Cardiac muscle cell (in vitro differentiated cells and primary cell): ENCODE measurements around the gene PTPN14. TPM values are rescaled to one million over a fixed set of nuclear protein-coding genes. Genes with fewer than 3 reads are reported as not detected.

Source experiments
- DNase-seq, 2 donors: peaks; one replicate each; pipeline versions ENCODE4 v3.0.0 to v3.0.0-alpha.2; 2010 to 2017; ENCODE audit warnings: low read depth in 1 of 2, low spot score in 1 of 2
- H3K27ac ChIP-seq: fragments of 200-600 bp; sonication (generic); 2 replicates; pipeline ENCODE4 v1.5.1; 2016
- H3K27me3 ChIP-seq: fragments of 200-600 bp; sonication (generic); 2 replicates; pipeline ENCODE4 v1.6.0; 2016; ENCODE audit warnings: control low read depth
- H3K36me3 ChIP-seq: fragments of 200-600 bp; sonication (generic); 2 replicates; pipeline ENCODE4 v1.5.1; 2016; ENCODE audit warnings: control low read depth
- H3K4me1 ChIP-seq: fragments of 200-600 bp; sonication (generic); 2 replicates; pipeline ENCODE4 v1.8.1; 2017; ENCODE audit warnings: low read depth, mild to moderate bottlenecking, mixed run types
- H3K4me3 ChIP-seq: fragments of 200-600 bp; sonication (generic); 2 replicates; pipeline ENCODE4 v1.5.1; 2016; ENCODE audit warnings: mild to moderate bottlenecking
- H3K9me3 ChIP-seq: fragments of 200-600 bp; sonication (generic); 2 replicates; pipeline ENCODE4 v1.5.1; 2017; ENCODE audit warnings: low read depth, mild to moderate bottlenecking, control low read depth
- polyA plus RNA-seq: library from polyadenylated mRNA; unstranded; fragments of >200 nt; fragmentation: Nextera tagmentation; extraction: Ambion mirVana; gene quantifications from 2 replicates; pipeline ENCODE4 v1.2.1, GENCODE V29; 2016
- total RNA-seq: library from RNA; depleted of rRNA; stranded (reverse); fragments of >200 nt; gene quantifications from 2 replicates; pipeline ENCODE4 v1.2.3, GENCODE V29; 2016
- TF ChIP-seq, protein P1 (sequence below): IDR thresholded peaks from 2 replicates; pipeline ENCODE4 v1.5.1; 2012; ENCODE audit warnings: low read depth, mild to moderate bottlenecking, low read length

PTPN14 gene
- total and polyA plus RNA-seq, 2 experiments from 2014 or later: 4.6 to 5.4 TPM

DNA sequence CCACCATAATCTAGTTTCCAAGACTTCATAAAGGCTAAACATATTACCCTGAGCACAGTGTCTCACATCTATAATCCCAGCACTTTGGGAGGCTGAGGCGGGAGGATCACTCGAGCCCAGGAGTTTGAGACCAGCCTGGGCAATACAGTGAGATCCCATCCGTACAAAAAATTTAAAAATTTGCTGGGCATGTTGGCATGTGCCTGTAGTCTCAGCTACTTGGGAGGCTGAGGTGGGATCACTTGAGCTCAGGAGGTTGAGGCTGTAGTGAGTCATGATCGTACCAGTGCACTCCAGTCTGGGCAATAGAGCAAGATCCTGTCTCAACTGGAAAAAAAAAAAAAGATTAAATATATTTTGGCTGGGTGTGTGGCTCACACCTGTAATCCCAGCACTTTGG, 90.1 kb downstream of the PTPN14 start:
- H3K4me1 ChIP-seq: peaks cover 8% of the 10 kb centered on the region
- H3K9me3 ChIP-seq: no peaks in the 10 kb centered on the region
- no peak overlapping the region for H3K27ac ChIP-seq
- H3K36me3 ChIP-seq: no peaks in the 10 kb centered on the region
- H3K4me3 ChIP-seq: no peak overlapping the region
- peaks cover 11% of the 10 kb centered on the region for H3K27me3 ChIP-seq
- TF ChIP-seq, protein P1, sequence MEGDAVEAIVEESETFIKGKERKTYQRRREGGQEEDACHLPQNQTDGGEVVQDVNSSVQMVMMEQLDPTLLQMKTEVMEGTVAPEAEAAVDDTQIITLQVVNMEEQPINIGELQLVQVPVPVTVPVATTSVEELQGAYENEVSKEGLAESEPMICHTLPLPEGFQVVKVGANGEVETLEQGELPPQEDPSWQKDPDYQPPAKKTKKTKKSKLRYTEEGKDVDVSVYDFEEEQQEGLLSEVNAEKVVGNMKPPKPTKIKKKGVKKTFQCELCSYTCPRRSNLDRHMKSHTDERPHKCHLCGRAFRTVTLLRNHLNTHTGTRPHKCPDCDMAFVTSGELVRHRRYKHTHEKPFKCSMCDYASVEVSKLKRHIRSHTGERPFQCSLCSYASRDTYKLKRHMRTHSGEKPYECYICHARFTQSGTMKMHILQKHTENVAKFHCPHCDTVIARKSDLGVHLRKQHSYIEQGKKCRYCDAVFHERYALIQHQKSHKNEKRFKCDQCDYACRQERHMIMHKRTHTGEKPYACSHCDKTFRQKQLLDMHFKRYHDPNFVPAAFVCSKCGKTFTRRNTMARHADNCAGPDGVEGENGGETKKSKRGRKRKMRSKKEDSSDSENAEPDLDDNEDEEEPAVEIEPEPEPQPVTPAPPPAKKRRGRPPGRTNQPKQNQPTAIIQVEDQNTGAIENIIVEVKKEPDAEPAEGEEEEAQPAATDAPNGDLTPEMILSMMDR: no peak
- no peak for DNase-seq

DNA sequence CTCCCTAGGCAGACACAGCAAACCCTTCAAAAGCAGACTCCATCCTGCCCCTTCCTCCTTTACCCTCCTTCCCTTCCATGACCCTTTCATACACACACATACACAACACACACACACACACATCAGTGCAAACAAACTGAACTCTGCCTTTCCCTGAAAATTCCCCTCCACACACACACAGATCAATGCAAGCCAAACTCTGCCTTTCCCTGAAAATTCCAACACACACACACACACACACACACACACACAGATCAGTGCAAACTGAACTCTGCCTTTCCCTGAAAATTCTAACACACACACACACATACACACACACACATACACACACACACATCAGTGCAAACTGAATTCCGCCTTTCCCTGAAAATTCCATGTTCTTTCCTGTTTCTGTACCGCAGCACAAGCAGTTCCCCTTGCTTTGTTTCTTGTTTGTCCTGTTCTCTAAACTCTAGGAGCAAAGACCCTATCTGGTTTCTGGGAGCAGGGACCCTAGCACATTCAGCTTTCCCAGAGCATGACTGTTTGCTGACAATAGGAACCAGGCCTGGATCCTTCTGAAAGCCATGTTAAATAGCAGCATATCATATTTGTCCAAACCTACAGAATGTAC, 91.0 kb downstream of the PTPN14 start:
- Histone ChIP-seq H3K4me3 (no peak overlapping the region), H3K27ac (no peak overlapping the region), H3K4me1 (peaks cover 8% of the 10 kb centered on the region), H3K27me3 (peaks cover 11% of the 10 kb centered on the region), H3K9me3 (no peaks in the 10 kb centered on the region), H3K36me3 (no peaks in the 10 kb centered on the region)
- TF ChIP-seq, protein P1: no peak
- DNase-seq: no peak

DNA sequence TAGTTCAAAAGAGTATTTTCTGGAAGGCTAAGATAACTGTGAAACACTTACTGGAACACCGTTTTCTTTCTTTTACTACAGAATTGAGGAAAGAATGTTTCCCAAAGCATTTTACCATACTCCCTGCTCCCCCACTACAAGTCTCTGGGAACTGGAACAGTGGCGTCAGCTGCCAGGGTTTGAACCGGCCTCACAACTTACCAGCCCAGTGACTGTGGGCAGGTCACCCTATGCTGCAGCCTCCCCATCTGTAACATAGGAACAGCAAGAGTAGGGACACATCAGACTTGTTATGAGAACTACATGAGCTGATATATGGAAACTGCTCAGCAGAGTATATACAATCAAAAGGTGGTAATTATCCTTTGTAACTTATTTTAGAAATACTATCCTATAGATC, 91.5 kb downstream of the PTPN14 start:
- TF ChIP-seq, protein P1: no peak
- Histone ChIP-seq H3K27ac (no peak overlapping the region), H3K4me1 (peaks cover 5% of the 10 kb centered on the region), H3K4me3 (no peak overlapping the region), H3K27me3 (peaks cover 11% of the 10 kb centered on the region), H3K36me3 (no peaks in the 10 kb centered on the region), H3K9me3 (no peaks in the 10 kb centered on the region)
- no peak for DNase-seq

DNA sequence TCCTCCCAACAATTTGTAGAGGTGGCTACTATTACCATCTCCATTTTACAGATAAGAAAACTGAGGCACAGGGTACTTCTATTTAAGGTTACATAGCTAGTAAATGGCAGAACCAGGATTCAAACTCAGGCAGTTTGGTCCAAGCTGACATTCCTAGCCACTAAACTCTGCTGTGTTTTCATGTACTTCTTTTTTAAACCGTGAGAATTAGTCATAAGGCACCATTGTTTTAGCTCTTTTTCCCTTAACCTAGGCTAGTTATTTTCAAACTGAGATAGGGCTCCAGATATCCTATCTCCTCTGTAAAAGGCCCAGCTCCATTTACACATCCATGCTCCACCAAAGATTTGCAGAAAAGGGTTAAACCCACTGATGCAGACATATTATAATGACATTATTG, 92.9 kb downstream of the PTPN14 start:
- Histone ChIP-seq H3K27ac (no peak overlapping the region), H3K27me3 (peaks cover 11% of the 10 kb centered on the region), H3K4me1 (peaks cover 1% of the 10 kb centered on the region), H3K9me3 (no peaks in the 10 kb centered on the region), H3K4me3 (no peak overlapping the region), H3K36me3 (no peaks in the 10 kb centered on the region)
- TF ChIP-seq, protein P1: no peak
- DNase-seq: no peak

DNA sequence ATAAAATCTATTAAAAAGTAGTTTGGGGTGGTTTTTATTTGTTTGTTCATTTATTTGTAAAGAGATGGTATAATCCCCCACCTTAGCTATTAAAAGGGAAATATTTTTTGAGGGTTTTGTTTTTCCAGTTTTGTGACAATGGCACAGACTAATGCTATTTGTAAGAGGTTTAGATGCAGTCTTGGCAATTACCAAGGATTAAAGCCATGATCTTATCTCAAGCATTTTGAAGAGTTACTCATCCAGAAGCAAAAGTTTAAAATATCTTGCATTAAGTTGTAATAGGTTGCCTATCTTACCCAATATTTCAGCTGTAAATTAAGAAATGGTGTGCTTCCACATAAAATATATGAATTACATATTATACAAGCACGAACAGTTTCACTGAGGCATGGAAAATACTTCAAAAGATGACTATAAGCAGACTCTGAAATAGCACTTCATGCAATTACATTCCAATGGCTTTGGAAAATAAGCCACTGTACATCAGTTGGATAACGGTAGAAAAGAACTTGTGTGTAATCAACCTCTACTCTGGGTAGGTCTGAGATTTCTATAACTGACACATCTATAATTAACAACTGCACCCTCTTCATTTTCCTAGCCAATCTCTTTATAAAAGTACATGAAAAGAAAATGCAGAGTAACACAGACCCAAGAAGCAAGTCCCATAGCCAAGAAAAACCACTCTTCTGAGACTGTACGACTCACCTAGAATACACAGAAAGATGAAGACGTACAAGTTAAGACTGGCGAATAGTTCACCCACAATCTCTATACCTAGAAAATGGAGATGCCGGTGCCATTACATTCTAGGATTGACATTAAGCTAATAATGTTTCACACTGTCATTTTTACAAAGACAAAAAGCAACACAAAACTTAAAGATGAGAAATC, 95.2 kb downstream of the PTPN14 start:
- TF ChIP-seq, protein P1: no peak
- Histone ChIP-seq H3K4me1 (no peaks in the 10 kb centered on the region), H3K27me3 (no peaks in the 10 kb centered on the region), H3K27ac (no peak overlapping the region), H3K9me3 (no peaks in the 10 kb centered on the region), H3K36me3 (no peaks in the 10 kb centered on the region), H3K4me3 (no peak overlapping the region)
- DNase-seq: no peak
